Measurements from ENCODE around the gene KRT71.

KRT71 gene

GRCh38 chr12:52585066-52585465 lies 32.1 kb upstream of the KRT71 start:
- no peak for TF ChIP-seq CTCF (IDR thresholded peaks at IDR 0.05; ENCODE audit: low read depth, low read length, missing control alignments)
- H3K27me3 ChIP-seq (replicated peaks): no peaks in the 10 kb centered on the region
- H3K4me3 ChIP-seq (ENCODE audit: low read depth, low read length): no peak overlapping the region
- H3K27ac ChIP-seq: no peak overlapping the region
- no peaks in the 10 kb centered on the region for H3K36me3 ChIP-seq (replicated peaks)
- in situ Hi-C loops (cut with HindIII; ENCODE audit: low pct_ligation_motif_present, low sequenced_read_pairs): no loop called here
- DNase-seq: no peak

- Histone ChIP-seq H3K4me3 (ENCODE audit: low read depth, low read length) (no peak overlapping the region), H3K36me3 (replicated peaks) (no peaks in the 10 kb centered on the region), H3K27me3 (replicated peaks) (no peaks in the 10 kb centered on the region), H3K27ac (no peak overlapping the region)
- in situ Hi-C loops (cut with HindIII; ENCODE audit: low pct_ligation_motif_present, low sequenced_read_pairs): no loop called here
- TF ChIP-seq CTCF (IDR thresholded peaks at IDR 0.05; ENCODE audit: low read depth, low read length, missing control alignments): no peak
- DNase-seq: no peak
Measured at GRCh38 chr12:52584156-52584682, 31.3 kb upstream of the KRT71 start.

- DNase-seq: peak; percentile 64
- Histone ChIP-seq H3K36me3 (replicated peaks) (no peaks in the 10 kb centered on the region), H3K27ac (no peak overlapping the region), H3K4me3 (ENCODE audit: low read depth, low read length) (no peak overlapping the region), H3K27me3 (replicated peaks) (peaks cover 2% of the 10 kb centered on the region)
- in situ Hi-C loops (cut with HindIII; ENCODE audit: low pct_ligation_motif_present, low sequenced_read_pairs): no loop called here
- TF ChIP-seq CTCF (IDR thresholded peaks at IDR 0.05; ENCODE audit: low read depth, low read length, missing control alignments): peak; percentile 84
Measured at GRCh38 chr12:52582971-52583456, 30.1 kb upstream of the KRT71 start.

GRCh38 chr12:52582486-52582885 lies 29.5 kb upstream of the KRT71 start:
- no peak overlapping the region for H3K4me3 ChIP-seq (ENCODE audit: low read depth, low read length)
- TF ChIP-seq CTCF (IDR thresholded peaks at IDR 0.05; ENCODE audit: low read depth, low read length, missing control alignments): no peak
- in situ Hi-C loops (cut with HindIII; ENCODE audit: low pct_ligation_motif_present, low sequenced_read_pairs): no loop called here
- H3K27me3 ChIP-seq (replicated peaks): peaks cover 2% of the 10 kb centered on the region
- no peak for DNase-seq
- no peak overlapping the region for H3K27ac ChIP-seq
- H3K36me3 ChIP-seq (replicated peaks): no peaks in the 10 kb centered on the region

- Histone ChIP-seq H3K4me3 (ENCODE audit: low read depth, low read length) (no peak overlapping the region), H3K36me3 (replicated peaks) (no peaks in the 10 kb centered on the region), H3K27ac (no peak overlapping the region), H3K27me3 (replicated peaks) (peaks cover 2% of the 10 kb centered on the region)
- no peak for TF ChIP-seq CTCF (IDR thresholded peaks at IDR 0.05; ENCODE audit: low read depth, low read length, missing control alignments)
- in situ Hi-C loops (cut with HindIII; ENCODE audit: low pct_ligation_motif_present, low sequenced_read_pairs): no loop called here
- DNase-seq: peak; percentile 4
Measured at GRCh38 chr12:52581481-52581880, 28.5 kb upstream of the KRT71 start.

- TF ChIP-seq CTCF (IDR thresholded peaks at IDR 0.05; ENCODE audit: low read depth, low read length, missing control alignments): no peak
- in situ Hi-C loops (cut with HindIII; ENCODE audit: low pct_ligation_motif_present, low sequenced_read_pairs): no loop called here
- Histone ChIP-seq H3K4me3 (ENCODE audit: low read depth, low read length) (no peak overlapping the region), H3K27ac (no peak overlapping the region), H3K27me3 (replicated peaks) (peaks cover 2% of the 10 kb centered on the region), H3K36me3 (replicated peaks) (no peaks in the 10 kb centered on the region)
- no peak for DNase-seq
Measured at GRCh38 chr12:52581066-52581465, 28.1 kb upstream of the KRT71 start.
